ENCODE results near the gene TTC9C. TPM values are rescaled to one million over a fixed set of nuclear protein-coding genes. Genes with fewer than 3 reads are reported as not detected.

Gene TTC9C
- total RNA-seq, 1 experiment from 2014 or later = 71.4 TPM

DNA sequence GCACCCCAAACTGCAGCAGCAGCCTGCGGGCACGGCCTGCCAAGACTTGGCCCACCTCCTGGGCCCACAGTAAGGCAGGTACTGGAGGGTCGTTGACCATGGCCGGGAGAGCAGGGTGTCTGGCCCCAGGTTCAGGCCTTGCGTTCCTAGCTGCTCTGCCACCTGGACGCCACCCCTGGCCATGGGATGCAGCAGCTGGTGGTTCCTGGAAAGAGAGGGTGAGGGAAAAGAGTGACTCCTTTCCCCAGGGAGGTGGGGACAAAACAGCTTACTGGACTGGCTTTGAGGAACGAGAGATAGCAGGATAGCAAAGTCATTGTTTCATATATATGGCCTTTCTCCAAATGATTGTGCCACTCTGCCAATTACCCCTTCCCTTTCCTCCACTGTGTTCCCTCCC is 22.9 kb upstream of the TTC9C start:
- no peaks in the 10 kb centered on the region for H3K27me3 ChIP-seq (ENCODE audit: insufficient read depth, low read depth)
- H3K4me2 ChIP-seq = peak overlapping the region; percentile 96
- TSS peak; percentile 4 for BruUV-seq (replicated peaks)
- peak overlapping the region; percentile 79 for H3K27ac ChIP-seq
- peaks cover 30% of the 10 kb centered on the region for H3K4me1 ChIP-seq (replicated peaks; ENCODE audit: insufficient read depth)
- TF ChIP-seq, protein P1, sequence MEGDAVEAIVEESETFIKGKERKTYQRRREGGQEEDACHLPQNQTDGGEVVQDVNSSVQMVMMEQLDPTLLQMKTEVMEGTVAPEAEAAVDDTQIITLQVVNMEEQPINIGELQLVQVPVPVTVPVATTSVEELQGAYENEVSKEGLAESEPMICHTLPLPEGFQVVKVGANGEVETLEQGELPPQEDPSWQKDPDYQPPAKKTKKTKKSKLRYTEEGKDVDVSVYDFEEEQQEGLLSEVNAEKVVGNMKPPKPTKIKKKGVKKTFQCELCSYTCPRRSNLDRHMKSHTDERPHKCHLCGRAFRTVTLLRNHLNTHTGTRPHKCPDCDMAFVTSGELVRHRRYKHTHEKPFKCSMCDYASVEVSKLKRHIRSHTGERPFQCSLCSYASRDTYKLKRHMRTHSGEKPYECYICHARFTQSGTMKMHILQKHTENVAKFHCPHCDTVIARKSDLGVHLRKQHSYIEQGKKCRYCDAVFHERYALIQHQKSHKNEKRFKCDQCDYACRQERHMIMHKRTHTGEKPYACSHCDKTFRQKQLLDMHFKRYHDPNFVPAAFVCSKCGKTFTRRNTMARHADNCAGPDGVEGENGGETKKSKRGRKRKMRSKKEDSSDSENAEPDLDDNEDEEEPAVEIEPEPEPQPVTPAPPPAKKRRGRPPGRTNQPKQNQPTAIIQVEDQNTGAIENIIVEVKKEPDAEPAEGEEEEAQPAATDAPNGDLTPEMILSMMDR (conservative IDR thresholded peaks at IDR 0.05) = no peak; the same call in 1 of the 2 replicates
- no peak for TF ChIP-seq EZH2 (IDR thresholded peaks at IDR 0.05; ENCODE audit: low read depth)
- no peaks in the 10 kb centered on the region for H4K20me1 ChIP-seq (ENCODE audit: insufficient read depth)
- no peaks in the 10 kb centered on the region for H3K9me2 ChIP-seq (ENCODE audit: insufficient read depth)
- H2AFZ ChIP-seq = peak overlapping the region; percentile 85
- peak overlapping the region; percentile 89 for H3K4me3 ChIP-seq
- H3K9me3 ChIP-seq (ENCODE audit: insufficient read depth, low read depth) = no peaks in the 10 kb centered on the region
- H3F3A ChIP-seq (ENCODE audit: insufficient read depth, low read depth) = peaks cover 34% of the 10 kb centered on the region
- H3K36me3 ChIP-seq (ENCODE audit: low read depth) = peaks cover 6% of the 10 kb centered on the region; the same call in 1 of the 2 replicates
- ChIA-PET CTCF (interaction anchor here (0.6 to 1.3 kb wide), 4 partner anchors 12 to 94 kb away, joined by 3 to 14 read pairs (median 4); no protein-coding TSS in a partner anchor), POLR2A (ENCODE audit: unreplicated experiment) (interaction anchor here (0.5 to 1.2 kb wide), 5 partner anchors 10 to 66 kb away, joined by 3 to 15 read pairs (median 5); partner anchors contain the start of genes C11orf98, CSKMT, POLR2G and TAF6L)
- peak; percentile 50 to 66 for DNase-seq
- intact Hi-C loops (cut with micrococcal nuclease; ENCODE audit: unreplicated experiment) = loop anchor here (5.0 kb wide), 2 partner anchors 93 to 137 kb away; partner anchors contain the start of genes EML3 and ROM1
- peaks cover 19% of the 10 kb centered on the region for H3K79me2 ChIP-seq (ENCODE audit: low read depth)

DNA sequence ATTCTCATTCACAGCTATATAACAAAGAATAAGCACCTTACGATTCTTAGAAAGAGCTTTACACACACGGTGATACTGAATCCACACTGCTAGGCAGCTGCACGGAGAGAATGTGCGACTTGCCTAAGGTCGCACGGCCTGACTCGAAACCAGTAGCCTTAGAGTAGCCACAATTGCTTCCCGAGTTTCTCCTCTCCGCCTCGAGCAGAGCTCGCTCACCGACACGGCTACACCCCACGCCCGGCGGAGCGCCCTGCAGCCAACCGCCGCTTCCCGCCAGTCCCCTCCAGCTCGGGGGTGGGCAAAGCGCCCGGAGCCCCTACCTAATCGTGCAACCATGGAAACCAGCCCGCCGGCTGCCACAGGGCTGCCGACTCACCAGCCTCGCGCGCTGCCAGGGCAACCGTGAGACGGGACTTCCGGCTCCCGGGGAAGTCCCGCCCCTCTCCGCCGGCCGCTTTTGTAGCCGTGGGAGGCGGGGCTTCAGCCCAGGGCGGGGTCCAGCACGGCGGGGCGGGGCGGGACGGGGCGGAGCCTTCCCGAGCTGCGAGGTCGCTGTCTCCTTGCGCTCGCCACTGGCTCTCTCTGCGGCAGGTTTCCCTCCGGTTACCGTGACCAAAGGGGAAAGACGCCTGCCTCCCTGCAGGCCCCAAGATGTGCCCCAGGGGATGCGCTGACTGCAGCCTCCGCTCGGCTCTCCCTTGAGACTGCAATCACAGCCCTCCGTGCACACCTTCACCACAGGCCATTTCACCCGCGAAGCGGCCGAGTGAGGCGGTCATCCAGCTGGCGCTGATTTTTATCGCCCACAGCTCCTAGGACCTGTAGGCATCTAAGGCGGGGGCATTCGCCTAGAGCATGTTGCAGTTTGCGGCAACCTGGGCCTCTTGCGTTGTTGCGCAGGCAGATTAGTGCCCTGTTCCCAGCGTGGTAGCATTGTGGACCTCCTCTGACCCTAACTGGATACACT is 22.1 kb upstream of the TTC9C start:
- Histone ChIP-seq H3K9me2 (ENCODE audit: insufficient read depth) (no peaks in the 10 kb centered on the region), H3K4me3 (peak overlapping the region; percentile 89), H3K79me2 (ENCODE audit: low read depth) (peaks cover 19% of the 10 kb centered on the region), H3K27ac (peak overlapping the region; percentile 79), H3K4me1 (replicated peaks; ENCODE audit: insufficient read depth) (peaks cover 30% of the 10 kb centered on the region), H2AFZ (peak overlapping the region; percentile 85), H4K20me1 (ENCODE audit: insufficient read depth) (no peaks in the 10 kb centered on the region), H3F3A (ENCODE audit: insufficient read depth, low read depth) (peaks cover 41% of the 10 kb centered on the region), H3K36me3 (ENCODE audit: low read depth) (peaks cover 3% of the 10 kb centered on the region; the same call in 1 of the 2 replicates), H3K27me3 (ENCODE audit: insufficient read depth, low read depth) (no peaks in the 10 kb centered on the region), H3K4me2 (peak overlapping the region; percentile 96), H3K9me3 (ENCODE audit: insufficient read depth, low read depth) (no peaks in the 10 kb centered on the region)
- no TSS peak for BruUV-seq (replicated peaks)
- intact Hi-C loops (cut with micrococcal nuclease; ENCODE audit: unreplicated experiment) = loop anchor here (1.0 to 5.0 kb wide), 3 partner anchors 16 to 136 kb away; partner anchors contain the start of genes EML3 and ROM1
- ChIA-PET CTCF (interaction anchor here (0.6 to 1.3 kb wide), 5 partner anchors 13 to 94 kb away, joined by 3 to 14 read pairs (median 4); no protein-coding TSS in a partner anchor), POLR2A (ENCODE audit: unreplicated experiment) (interaction anchor here (0.5 to 1.2 kb wide), 9 partner anchors 11 to 372 kb away, joined by 3 to 15 read pairs (median 5); partner anchors contain the start of genes C11orf98, CSKMT, POLR2G and ZBTB3)
- DNase-seq = peak; percentile 82 to 96
- TF ChIP-seq EZH2 (IDR thresholded peaks at IDR 0.05; ENCODE audit: low read depth) = no peak
- TF ChIP-seq, protein P1 (conservative IDR thresholded peaks at IDR 0.05) = no peak

DNA sequence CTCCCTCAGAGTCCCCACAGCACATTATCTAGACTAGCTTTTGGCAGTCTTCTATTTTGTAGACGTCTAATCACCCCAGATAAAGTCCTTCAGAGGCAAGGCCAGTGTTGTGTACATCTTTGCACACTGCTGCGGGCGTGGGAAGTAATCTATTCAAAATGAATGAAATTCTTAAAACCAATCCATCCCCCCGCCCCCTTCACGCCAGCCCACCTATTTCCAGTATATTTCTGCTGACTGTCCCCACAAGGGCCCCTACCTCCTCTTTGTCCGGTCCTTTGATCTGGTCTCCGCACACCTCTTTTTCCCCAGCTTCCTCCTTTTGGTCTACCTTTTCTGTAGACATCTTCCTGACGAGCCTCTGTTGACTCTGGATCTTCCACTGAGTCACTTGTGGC is 21.4 kb upstream of the TTC9C start:
- Histone ChIP-seq H3K4me3 (no peak overlapping the region), H3K27me3 (ENCODE audit: insufficient read depth, low read depth) (no peaks in the 10 kb centered on the region), H3K79me2 (ENCODE audit: low read depth) (peaks cover 19% of the 10 kb centered on the region), H3K36me3 (ENCODE audit: low read depth) (peaks cover 5% of the 10 kb centered on the region), H3F3A (ENCODE audit: insufficient read depth, low read depth) (peaks cover 48% of the 10 kb centered on the region), H3K4me1 (replicated peaks; ENCODE audit: insufficient read depth) (peaks cover 30% of the 10 kb centered on the region), H4K20me1 (ENCODE audit: insufficient read depth) (no peaks in the 10 kb centered on the region), H3K4me2 (peak overlapping the region; percentile 96), H3K27ac (no peak overlapping the region), H3K9me3 (ENCODE audit: insufficient read depth, low read depth) (no peaks in the 10 kb centered on the region), H3K9me2 (ENCODE audit: insufficient read depth) (no peaks in the 10 kb centered on the region), H2AFZ (no peak overlapping the region)
- no peak for DNase-seq
- TF ChIP-seq EZH2 (IDR thresholded peaks at IDR 0.05; ENCODE audit: low read depth) = no peak
- TF ChIP-seq, protein P1 (conservative IDR thresholded peaks at IDR 0.05) = no peak
- BruUV-seq (replicated peaks) = no TSS peak
- CTCF ChIA-PET = interaction anchor here (0.6 kb wide), 1 partner anchor 80 kb away, joined by 4 read pairs; no protein-coding TSS in a partner anchor
- POLR2A ChIA-PET (ENCODE audit: unreplicated experiment) = interaction anchor here (0.6 to 0.7 kb wide), 2 partner anchors 134 to 373 kb away, joined by 5 to 6 read pairs; no protein-coding TSS in a partner anchor
- intact Hi-C loops (cut with micrococcal nuclease; ENCODE audit: unreplicated experiment) = loop anchor here (1.0 to 5.0 kb wide), 3 partner anchors 15 to 135 kb away; partner anchors contain the start of genes EML3 and ROM1

Measured in PC-9 (cell line).